GM18499 (cell line): ENCODE data around the gene CLEC6A.
A peak's percentile ranks its signal among the peaks of the same experiment; 100 is the strongest.
"Not testable (repeated sequence)": the region's sequence is repeated elsewhere in the genome, so short reads cannot be mapped to it uniquely, and the experiment has no call there.

Source experiments
- ATAC-seq: cut with Tn5 transposase; IDR thresholded peaks from one replicate; pipeline ENCODE4 v1.9.1; 2021; ENCODE audit warnings: moderate number of reproducible peaks; ENCODE audit not compliant: insufficient read depth, unreplicated experiment

Gene CLEC6A

DNA sequence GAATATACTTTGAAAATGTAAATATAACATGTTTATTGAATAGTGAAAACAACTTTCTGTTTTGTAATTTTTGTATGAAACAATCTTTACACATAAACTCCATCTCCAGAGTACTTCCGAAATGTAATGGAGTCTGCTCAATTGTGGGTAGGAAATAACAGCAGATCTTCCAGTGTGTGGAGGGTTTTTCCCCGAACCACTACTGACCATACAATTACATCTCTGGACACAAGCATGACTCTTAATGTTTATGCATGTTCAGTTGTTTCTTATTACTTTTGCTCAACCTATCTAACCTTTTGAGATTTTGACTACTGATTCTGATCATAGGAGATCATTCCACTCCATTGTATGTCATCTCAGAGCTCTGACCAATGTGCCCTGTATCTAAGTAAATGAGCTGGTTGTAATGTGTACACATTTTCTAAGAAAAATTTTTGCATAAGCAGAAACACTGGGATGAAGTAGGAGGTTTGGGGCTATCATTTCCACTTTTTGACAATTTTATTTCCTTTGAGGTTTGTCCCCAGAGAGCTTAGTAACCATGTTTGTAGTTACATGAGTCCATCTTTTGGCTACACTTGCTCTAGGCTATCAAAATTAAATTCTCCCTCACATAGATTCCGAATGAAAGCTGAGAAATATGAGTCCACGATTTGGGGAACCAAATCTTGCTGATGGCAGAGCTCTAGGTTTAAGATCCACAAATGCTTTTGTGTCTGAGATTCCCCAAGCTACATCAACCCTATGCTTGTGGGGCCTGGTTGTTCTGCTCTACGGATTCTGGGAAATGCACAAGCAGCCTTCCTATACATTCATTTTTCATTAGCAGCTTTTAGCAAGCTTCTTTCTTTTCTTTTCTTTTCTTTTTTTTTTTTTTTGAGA, 36.1 kb downstream of the CLEC6A start:
- no peak for ATAC-seq

DNA sequence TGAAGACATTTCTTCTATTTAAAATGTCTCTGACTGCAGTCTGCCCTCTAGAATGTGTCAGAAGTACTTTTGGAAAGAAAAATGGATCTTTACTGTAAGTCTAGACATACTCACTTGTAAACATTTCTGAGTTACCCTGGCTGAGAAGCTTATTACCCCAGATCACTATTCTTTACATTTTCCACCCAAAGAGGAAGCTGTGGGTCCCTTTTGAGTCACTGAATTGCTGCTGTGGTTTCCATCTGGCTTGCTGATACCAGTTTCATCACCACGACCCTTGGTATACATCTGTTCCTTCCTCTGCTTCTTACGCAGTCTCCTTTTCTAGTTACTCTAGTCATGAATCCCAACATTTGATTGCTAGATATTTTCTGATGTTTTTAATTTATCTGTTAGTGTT, 37.3 kb downstream of the CLEC6A start:
- ATAC-seq: peak; percentile 95

DNA sequence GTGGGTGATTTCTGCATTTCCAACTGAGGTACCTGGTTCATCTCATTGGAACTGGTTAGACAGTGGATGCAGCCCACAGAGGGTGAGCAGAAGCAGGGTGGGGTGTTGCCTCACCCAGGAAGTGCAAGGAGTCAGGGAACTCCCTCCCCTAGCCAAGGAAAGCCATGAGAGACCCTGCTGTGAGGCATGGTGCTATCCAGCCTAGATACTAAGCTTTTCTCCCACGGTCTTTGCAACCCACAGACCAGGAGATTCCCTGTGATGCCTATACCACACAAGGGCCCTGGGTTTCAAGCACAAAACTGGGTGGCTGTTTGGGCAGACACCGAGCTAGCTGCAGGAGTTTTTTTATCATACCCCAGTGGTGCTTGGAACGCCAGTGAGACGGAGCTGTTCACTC, 39.9 kb downstream of the CLEC6A start:
- not testable (repeated sequence) for ATAC-seq

DNA sequence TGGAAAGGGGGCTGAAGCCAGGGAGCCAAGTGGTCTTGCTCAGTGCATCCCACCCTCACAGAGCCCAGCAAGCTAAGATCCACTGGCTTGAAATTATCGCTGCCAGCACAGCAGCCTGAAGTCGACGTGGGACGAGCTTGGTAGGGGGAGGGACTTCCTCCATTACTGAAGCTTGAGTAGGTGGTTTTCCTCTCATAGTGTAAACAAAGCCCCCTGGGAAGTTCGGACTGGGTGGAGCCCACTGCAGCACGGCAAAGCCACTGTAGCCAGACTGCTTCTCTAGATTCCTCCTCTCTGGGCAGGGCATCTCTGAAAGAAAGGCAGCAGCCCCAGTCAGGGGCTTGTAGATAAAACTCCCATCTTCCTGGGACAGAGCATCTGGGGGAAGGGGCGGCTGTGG, 40.3 kb downstream of the CLEC6A start:
- ATAC-seq: not testable (repeated sequence)

DNA sequence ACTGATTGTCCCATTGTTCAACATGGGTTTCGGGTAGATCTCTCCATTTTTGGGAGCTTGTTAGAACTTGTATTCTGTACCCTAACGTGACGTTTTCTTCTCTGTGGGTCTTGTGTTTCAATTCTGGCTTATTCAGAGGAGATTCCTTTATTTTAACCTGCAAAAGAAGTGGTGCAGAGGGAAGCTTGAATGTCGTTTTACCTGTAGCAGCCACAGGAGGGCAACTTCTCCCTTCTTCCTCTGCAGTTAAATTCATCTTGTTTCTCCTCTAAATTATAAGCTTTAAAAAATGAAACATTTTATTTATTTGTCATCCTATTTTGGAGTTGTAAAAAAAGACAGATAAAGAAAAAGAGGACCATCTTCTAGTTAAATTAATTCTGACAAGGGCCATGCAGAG, 43.9 kb downstream of the CLEC6A start:
- ATAC-seq: no peak

DNA sequence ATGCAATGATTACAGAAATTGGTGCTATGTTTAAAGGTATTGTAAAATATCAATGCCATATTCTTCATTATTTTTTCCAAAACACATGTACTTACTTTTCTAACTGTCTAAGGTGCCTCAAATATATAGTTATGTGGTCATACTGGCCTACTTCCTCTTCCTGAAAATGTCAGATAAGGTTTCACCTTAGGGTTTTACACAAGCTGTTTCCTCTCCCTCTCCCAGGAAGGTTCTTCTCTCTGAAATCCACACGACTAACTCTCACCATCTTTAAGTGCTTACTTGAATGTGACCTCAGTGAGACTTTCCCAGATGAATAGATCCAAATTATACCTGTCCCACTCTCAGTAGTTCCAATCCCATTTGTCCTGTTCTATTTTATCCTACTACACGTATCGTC, 46.0 kb downstream of the CLEC6A start:
- ATAC-seq: no peak

DNA sequence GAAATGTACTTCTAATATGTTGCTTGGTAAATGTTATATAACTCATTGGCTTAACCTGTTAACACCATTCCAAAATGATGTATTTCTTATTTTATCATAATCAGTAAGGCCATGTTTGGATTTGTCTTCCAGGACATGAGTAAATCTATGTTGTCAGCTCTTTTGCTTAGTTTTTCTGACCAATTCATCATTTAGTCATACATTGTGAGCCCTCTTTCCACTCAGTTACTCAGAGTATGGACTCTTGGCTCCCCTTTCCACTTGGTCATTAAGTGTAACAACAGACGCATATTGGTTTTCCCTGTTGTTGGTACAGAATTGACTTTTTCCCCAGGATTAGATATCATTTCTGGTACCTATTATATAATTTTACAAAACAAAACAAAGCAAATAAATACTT, 48.6 kb downstream of the CLEC6A start:
- ATAC-seq: no peak

DNA sequence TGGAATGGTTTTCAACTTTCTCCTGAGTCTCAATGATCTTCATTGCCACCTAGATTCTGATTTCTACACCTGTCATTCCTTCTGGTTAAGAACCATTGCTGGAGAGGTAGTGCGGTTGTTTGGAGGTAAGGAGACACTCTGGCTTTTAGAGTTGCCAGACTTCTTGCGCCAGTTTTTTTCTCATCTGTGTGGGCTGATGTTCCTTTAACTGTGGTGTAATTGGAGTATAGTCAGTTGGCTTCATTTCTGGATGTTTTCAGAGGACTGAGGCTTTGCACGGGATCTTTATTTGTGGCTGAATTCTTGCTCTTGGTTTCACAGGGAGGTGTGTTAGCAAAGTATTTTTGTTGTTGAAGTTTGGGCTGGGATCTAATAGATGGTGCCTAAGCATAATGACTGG, 51.8 kb downstream of the CLEC6A start:
- no peak for ATAC-seq

DNA sequence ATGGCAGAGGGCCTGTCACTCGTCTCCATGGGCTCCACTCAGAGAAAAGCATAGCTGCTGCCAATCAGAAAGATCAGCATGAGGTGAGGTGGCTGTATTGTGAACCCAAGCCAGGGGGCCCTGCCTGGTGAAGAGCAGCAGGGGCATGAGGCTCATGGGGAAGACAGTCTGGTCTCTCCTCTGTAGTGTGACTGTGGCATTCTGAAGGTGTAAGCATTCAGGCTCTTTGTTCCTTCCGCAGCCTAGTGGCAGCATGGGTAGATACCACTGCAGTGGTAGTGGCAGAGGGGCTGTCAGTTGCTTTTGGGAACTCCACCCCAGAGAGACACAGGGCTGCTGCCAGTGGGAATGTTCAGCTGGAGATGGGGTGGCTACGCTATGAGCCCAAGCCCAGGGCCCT, 52.5 kb downstream of the CLEC6A start:
- ATAC-seq: no peak

DNA sequence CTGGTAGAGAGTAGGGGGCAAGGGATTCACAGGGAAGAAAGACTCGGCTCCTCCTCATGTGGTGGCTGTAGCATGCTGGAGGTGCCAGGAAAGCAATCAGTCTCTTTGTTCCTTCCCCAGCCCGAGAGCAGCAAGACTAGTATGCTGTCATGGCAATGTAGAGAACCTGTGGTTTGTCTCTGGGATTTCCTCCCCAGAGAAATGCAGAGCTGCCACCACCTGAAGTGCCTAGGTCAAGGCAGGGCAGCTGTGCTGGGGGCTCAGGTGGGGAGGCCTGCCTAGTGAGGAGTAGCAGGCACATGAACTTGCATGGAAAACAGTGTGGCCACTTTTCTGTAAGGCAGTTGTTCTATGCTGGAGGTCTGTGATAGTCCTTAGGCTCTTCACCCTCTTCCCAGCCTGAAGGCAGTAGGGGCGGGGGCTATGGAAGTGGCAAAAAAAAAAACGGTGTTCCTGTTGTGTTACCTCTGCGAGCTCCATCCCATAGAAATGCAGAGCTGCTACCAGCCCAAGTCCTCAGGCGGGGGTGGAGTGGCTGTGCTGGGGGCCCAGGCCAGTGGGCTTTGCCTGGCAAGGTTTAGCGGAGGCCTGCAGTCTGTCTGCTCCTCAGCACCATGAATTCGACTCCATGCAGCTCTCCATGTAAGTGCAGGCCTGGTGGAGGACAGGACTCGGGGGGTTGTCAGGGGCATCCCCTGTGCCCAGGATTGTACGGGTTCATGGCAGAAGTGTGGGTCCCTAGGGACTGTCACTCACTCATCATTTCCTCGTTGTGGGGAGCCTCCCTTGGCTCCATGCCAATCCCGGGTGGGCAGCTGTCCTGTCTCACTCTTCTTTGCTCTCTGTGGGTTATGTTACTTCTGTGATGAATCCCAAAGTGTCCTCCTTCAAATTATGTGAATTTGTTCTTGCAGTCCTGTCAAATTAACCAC, 53.4 kb downstream of the CLEC6A start:
- ATAC-seq: no peak

DNA sequence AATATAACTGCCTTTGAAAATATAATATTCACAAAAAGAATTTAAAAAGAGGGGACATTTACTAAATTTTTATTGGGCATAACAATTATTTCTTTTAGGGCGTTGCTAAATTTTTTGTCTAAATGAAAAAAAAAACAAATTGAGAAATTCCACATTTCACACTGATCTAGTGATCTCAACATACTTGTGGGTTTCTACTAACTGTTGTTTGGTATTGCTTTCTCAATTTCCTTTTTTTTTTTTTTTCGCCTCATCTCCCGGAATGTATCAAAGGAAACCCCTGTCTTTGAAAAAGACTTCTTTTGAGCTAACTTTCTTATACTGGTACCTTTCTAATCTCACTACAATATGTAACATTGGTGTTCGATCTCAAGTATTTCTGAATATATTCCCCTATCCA, 57.5 kb downstream of the CLEC6A start, which contains the start of gene CLEC4D:
Gene CLEC4D, plus strand, starts transcription at position 248 of the 400 bp plus-strand sequence. CDS start 230 bp downstream, outside the sequence.
- no peak for ATAC-seq

DNA sequence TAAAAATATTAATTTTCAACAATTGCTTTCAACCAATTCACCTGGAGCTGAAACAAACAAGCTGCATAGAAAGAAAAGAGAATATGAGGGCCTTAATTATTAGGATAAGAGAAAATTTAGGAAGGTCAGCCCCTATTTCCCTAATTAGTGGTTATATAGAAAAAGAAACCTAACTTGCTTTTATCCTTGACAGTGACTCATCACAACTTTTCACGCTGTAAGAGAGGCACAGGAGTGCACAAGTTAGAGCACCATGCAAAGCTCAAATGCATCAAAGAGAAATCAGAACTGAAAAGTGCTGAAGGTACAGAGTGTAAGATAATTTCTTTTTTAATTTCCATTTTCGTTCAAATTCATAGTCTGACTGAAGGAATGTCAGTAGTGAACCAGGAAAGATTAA, 62.2 kb downstream of the CLEC6A start:
- no peak for ATAC-seq

DNA sequence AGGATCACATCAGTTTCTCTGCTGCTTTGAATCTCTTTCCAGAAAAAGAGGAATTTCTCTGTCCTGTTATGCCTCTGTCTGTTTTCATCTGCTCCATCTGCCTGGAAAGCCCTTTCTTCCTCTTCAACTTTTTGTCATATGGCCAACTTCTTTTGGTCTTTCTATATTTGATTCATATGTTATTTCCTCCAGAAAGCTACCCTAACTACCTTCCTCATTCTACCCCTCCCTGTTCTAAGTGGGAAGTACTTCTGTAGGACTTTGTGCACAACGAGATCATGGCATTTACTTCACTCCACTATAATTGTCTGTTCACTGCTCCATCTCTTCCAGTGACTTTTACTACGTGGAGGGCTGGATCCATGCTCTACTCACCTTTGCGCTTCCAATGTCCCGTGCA, 63.4 kb downstream of the CLEC6A start:
- ATAC-seq: no peak

DNA sequence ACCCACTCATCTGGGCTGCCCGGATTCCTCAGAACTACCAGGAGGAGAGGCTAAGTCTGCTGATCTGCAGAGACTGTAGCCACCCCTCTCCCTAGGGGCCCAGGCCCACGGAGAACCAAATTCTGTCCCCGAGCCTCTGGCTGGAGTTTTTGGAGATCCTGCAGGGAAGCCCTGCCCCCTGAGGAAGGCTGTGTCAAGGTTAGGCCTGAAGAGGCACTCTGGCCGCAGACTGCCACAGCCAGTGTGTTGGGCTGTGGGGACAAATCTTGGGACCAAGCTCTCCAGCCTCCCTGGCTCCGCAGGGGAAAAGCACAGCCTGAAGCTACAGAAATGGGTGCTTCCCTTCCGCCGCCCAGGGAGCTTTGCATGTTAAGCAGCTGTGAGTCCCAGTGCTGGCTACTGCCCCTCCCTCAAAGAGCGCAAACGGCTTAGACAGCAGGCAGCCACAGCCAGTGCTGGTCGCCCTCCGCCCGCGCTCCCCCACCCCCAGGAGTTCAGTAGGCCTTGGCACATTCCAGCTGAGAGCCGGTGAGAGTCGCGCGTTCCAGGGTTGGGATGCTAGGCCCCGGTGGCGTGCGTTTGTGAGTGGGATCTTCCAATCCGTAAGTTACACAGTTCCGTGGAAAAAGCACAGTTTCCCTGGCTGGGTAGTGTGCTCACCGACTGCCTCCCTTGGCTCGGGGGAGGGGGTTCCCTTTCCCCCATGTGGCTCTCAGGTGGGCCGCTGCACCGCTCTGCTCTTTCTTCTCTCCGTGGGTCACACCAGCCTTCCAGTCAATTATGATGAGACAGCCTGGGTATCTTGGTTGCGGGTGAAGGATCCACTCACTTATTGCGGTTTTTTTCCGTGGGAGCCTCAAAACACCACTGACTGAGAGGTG, 71.7 kb downstream of the CLEC6A start:
- ATAC-seq: no peak
